Thyroid gland (tissue), 4 donors: ENCODE results near the gene TINAGL1.

Source experiments
- CTCF ChIP-seq, 6 experiments: fragments of 200-600 bp in 3 of 6; fragments of 450-650 bp in 3 of 6; sonication (generic) in 3 of 6; IDR thresholded peaks; one replicate each; pipeline ENCODE4 v1.5.1; 2016 to 2019; ENCODE audit warnings: antibody characterized with exemption in 6 of 6, mild to moderate bottlenecking in 2 of 6, inconsistent platforms in 1 of 6, moderate library complexity in 1 of 6
- POLR2A ChIP-seq, 2 donors: fragments of 450-650 bp; IDR thresholded peaks; one replicate each; pipeline ENCODE4 v1.6.1; 2017; ENCODE audit warnings: antibody characterized with exemption in 2 of 2, mild to moderate bottlenecking in 2 of 2, moderate library complexity in 1 of 2

GRCh38 chr1:31609514-31610118, 33.3 kb downstream of the TINAGL1 start:
- no peak for TF ChIP-seq POLR2A (IDR thresholded peaks at IDR 0.05)
- no peak for TF ChIP-seq CTCF (IDR thresholded peaks at IDR 0.05)
